HG03354 (cell line): ENCODE measurements around the gene PEAK3.

Experiments used
- ATAC-seq: cut with Tn5 transposase; IDR thresholded peaks from one replicate; pipeline ENCODE4 v1.9.1; 2021; ENCODE audit warnings: mild to moderate bottlenecking; ENCODE audit not compliant: unreplicated experiment, poor library complexity, severe bottlenecking

Gene PEAK3

GRCh38 chr19:2252797-2253105 lies 29.2 kb downstream of the PEAK3 start:
- ATAC-seq = no peak

GRCh38 chr19:2252055-2252796 lies 29.7 kb downstream of the PEAK3 start:
- ATAC-seq = no peak

GRCh38 chr19:2251106-2252054 lies 30.6 kb downstream of the PEAK3 start:
- no peak for ATAC-seq

GRCh38 chr19:2250766-2251105 lies 31.2 kb downstream of the PEAK3 start:
- no peak for ATAC-seq

- ATAC-seq = no peak
Measured at GRCh38 chr19:2249880-2250765, 31.9 kb downstream of the PEAK3 start.

- no peak for ATAC-seq
Measured at GRCh38 chr19:2249010-2249866, 32.7 kb downstream of the PEAK3 start, which contains the start of gene AMH. Gene AMH (plus strand): TSS chr19:2249323. CDS start chr19:2249333, 10 bp downstream.

- ATAC-seq = no peak
Measured at GRCh38 chr19:2248136-2249009, 33.6 kb downstream of the PEAK3 start.

- no peak for ATAC-seq
Measured at GRCh38 chr19:2247433-2248101, 34.4 kb downstream of the PEAK3 start.

GRCh38 chr19:2246801-2247361 lies 35.1 kb downstream of the PEAK3 start:
- ATAC-seq = no peak

GRCh38 chr19:2246014-2246620 lies 35.9 kb downstream of the PEAK3 start:
- no peak for ATAC-seq

- no peak for ATAC-seq
Measured at GRCh38 chr19:2245273-2245672, 36.7 kb downstream of the PEAK3 start.

- no peak for ATAC-seq
Measured at GRCh38 chr19:2244486-2244885, 37.5 kb downstream of the PEAK3 start.

GRCh38 chr19:2244125-2244411 lies 37.9 kb downstream of the PEAK3 start:
- no peak for ATAC-seq

GRCh38 chr19:2243274-2244124 lies 38.5 kb downstream of the PEAK3 start:
- no peak for ATAC-seq

- ATAC-seq = no peak
Measured at GRCh38 chr19:2242816-2243215, 39.2 kb downstream of the PEAK3 start.

- no peak for ATAC-seq
Measured at GRCh38 chr19:2242092-2242537, 39.9 kb downstream of the PEAK3 start.
